ENCODE measurements around the gene SATB2.

The SATB2 gene

GRCh38 chr2:199388728-199389268 is 68.9 kb downstream of the SATB2 start:
- DNase-seq: no peak

- DNase-seq: no peak
These were observed 73.7 kb downstream of the SATB2 start for GRCh38 chr2:199384043-199384442.

- DNase-seq: no peak
These were observed 74.7 kb downstream of the SATB2 start for GRCh38 chr2:199383021-199383420.

- DNase-seq: no peak
These were observed 75.6 kb downstream of the SATB2 start for GRCh38 chr2:199382091-199382490.

GRCh38 chr2:199381531-199381930 is 76.2 kb downstream of the SATB2 start:
- DNase-seq: no peak

GRCh38 chr2:199378948-199379650 is 78.6 kb downstream of the SATB2 start:
- no peak for DNase-seq

- no peak for DNase-seq
These were observed 87.5 kb downstream of the SATB2 start for GRCh38 chr2:199370150-199370780.

- DNase-seq: no peak
These were observed 91.3 kb downstream of the SATB2 start for GRCh38 chr2:199366406-199366805.

- DNase-seq: no peak
These were observed 93.6 kb downstream of the SATB2 start for GRCh38 chr2:199364153-199364552.

- no peak for DNase-seq
These were observed 101.3 kb downstream of the SATB2 start for GRCh38 chr2:199356412-199356811.

- DNase-seq: no peak
These were observed 108.9 kb downstream of the SATB2 start for GRCh38 chr2:199348871-199349270.

- DNase-seq: no peak
These were observed 113.7 kb downstream of the SATB2 start for GRCh38 chr2:199344012-199344411.

- no peak for DNase-seq
These were observed 115.4 kb downstream of the SATB2 start for GRCh38 chr2:199342334-199342733.

- DNase-seq: no peak
These were observed 116.6 kb downstream of the SATB2 start for GRCh38 chr2:199341123-199341522.

- no peak for DNase-seq
These were observed 117.7 kb downstream of the SATB2 start for GRCh38 chr2:199339891-199340605.

GRCh38 chr2:199336546-199336945 is 121.2 kb downstream of the SATB2 start:
- no peak for DNase-seq

GRCh38 chr2:199335502-199335901 is 122.2 kb downstream of the SATB2 start:
- no peak for DNase-seq

GRCh38 chr2:199329466-199329865 is 128.3 kb downstream of the SATB2 start:
- DNase-seq: no peak

GRCh38 chr2:199329031-199329430 is 128.7 kb downstream of the SATB2 start:
- DNase-seq: no peak

- DNase-seq: no peak
These were observed 131.9 kb downstream of the SATB2 start for GRCh38 chr2:199325881-199326280.

- DNase-seq: no peak
These were observed 135.6 kb downstream of the SATB2 start for GRCh38 chr2:199322151-199322550.

- no peak for DNase-seq
These were observed 140.1 kb downstream of the SATB2 start for GRCh38 chr2:199317646-199318045.

GRCh38 chr2:199316851-199317250 is 140.9 kb downstream of the SATB2 start:
- no peak for DNase-seq
